HCEC 1CT (cell line): ENCODE data around the gene AFAP1.

Source experiments
- DNase-seq: peaks from one replicate; pipeline ENCODE4 v3.0.0-alpha.2; 2017

The AFAP1 gene

DNA sequence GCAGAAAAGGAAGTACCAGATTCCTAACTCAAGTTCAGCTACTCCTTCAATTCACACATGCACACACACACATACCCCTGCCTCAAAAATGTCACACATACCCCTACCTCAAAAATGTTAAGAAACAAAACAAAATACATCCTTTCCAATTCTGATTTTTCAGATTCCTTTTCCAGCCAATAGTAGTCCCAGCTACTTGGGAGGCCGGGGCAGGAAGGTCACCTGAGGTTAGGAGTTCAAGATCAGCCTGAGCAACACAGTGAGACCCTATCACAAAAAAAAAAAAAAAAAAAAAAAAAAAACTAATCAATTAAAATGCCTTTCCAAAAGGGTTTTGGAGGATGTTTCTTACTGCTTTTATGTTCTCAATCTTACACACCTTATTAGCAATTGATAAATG lies 138.0 kb downstream of the AFAP1 start:
- no peak for DNase-seq

GRCh38 chr4:7801001-7801400 lies 138.7 kb downstream of the AFAP1 start:
- DNase-seq: no peak

- DNase-seq: no peak
Measured at GRCh38 chr4:7800410-7800809, 139.3 kb downstream of the AFAP1 start.

DNA sequence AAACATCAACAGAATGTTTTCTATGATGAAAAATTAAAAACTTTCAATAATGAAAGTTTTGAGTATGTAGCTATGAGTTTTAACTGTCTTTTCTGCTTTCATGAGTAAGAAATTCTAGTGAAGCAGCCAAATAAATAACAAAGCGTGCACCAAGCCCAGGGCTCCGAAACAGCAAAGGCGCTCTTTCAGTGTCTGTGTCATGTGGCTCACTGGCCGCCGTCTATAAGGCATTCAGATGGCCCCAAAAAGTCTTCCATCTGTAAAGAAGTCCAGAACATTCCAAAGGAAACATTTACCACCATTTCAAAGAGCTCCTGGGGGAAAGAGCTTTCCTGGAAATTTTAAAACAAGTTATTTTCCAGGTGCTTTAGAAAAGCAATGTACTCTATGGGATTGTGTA lies 139.9 kb downstream of the AFAP1 start:
- no peak for DNase-seq

- DNase-seq: no peak
Measured at GRCh38 chr4:7799306-7799705, 140.4 kb downstream of the AFAP1 start.

GRCh38 chr4:7798178-7798995 lies 141.3 kb downstream of the AFAP1 start:
- DNase-seq: no peak

GRCh38 chr4:7797330-7797729 lies 142.3 kb downstream of the AFAP1 start:
- no peak for DNase-seq

DNA sequence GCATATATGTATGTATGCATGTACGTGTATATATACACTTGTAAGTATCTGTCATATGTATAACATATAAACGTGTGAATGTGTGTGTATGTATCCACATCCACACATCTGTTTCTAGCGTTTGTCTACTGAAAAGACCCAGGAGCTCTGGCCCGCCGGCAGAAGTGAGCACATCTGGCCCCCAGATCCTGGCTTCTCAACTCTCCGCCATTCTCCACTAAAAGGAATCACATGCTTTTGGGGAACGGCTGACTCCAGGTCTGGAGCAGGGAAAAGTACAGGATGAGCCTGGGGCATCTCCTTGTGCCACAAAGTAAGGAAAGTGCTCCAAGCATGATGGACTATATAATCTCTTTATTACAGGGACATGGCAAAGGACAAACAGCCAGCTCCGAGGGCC lies 143.7 kb downstream of the AFAP1 start:
- no peak for DNase-seq

GRCh38 chr4:7793186-7793585 lies 146.5 kb downstream of the AFAP1 start:
- no peak for DNase-seq

- DNase-seq: no peak
Measured at GRCh38 chr4:7792616-7793015, 147.0 kb downstream of the AFAP1 start.

DNA sequence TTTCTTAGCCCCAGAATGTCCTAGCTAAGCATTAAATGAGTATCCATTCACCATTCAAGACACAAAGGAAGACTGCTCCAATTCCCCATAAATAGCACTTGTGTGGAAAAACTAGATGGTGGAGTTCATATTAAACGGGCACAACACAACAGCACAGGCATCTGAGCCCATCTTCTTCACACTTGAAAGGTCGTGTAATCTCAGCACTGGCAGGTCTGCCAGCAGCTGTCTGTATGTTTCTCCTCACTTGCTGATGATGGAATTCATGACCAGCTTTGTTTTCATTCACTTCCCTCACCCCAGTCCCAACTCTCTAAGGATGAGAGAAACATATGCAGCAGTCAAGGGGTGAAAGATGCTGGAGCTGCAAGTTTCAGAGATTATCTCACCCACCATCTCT lies 148.7 kb downstream of the AFAP1 start:
- no peak for DNase-seq

- no peak for DNase-seq
Measured at GRCh38 chr4:7790023-7790422, 149.6 kb downstream of the AFAP1 start.

GRCh38 chr4:7788694-7789425 lies 150.8 kb downstream of the AFAP1 start:
- DNase-seq: no peak

DNA sequence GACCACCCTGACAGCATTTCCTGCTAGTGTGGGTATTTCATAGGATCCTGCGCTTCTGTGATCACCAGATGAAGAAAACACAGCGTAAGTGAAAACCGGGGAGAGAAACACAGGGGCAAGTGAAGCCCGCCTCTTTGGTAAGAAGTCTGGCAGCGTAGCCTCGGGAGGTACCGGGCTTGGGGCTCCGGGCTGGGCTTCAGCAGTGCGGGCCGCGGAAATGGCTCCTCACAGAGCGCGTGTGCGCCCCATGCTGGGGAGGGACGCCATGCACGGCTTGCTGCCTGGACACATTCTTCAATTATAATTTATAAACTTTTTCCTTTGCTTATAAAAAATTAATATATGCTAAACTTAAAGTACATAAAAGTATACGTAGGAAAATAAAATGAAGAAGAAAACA lies 151.5 kb downstream of the AFAP1 start:
- DNase-seq: no peak

DNA sequence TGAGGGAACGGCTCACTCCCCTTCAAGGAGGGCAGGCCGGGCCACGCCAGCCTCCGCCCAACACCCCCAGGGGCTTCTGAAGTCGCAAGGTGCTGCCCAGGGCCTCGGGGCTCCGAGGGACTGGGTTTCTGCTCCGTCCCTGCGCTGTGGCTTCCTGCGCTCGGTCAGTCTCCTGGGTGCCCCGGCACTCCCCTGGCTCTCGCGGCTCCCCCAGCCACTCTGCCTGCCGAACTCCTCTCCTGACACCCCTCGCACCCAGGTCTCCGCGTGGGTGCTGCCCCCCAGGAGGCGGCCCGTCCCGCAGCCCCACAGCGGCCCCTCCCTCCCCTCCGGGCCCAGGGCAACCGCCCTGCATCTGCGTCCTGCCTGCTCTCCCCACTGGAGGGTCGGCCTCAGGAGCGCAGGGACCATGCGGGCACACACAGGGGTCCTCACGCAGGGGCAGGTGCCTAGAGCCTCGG lies 151.9 kb downstream of the AFAP1 start:
- no peak for DNase-seq

DNA sequence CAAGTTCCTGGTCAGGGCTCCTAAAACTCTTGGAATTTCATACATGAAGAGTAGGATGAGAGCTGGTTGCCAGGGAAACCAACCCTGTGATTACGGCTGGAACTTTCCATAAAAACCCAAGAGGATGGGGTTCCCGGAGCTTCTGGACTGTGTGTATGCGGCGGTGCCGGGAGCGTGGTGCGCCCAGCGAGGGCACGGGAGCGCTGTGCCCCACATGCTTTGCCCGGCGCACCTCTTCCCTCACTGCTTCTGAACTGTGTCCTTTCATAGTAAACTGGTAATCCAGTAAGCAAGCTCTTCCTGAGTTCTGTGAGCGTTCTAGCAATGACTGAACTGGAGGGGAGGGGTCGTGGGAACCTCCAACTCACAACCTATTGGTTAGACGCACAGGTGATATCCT lies 152.6 kb downstream of the AFAP1 start:
- no peak for DNase-seq

GRCh38 chr4:7786517-7786916 lies 153.1 kb downstream of the AFAP1 start:
- DNase-seq: no peak

DNA sequence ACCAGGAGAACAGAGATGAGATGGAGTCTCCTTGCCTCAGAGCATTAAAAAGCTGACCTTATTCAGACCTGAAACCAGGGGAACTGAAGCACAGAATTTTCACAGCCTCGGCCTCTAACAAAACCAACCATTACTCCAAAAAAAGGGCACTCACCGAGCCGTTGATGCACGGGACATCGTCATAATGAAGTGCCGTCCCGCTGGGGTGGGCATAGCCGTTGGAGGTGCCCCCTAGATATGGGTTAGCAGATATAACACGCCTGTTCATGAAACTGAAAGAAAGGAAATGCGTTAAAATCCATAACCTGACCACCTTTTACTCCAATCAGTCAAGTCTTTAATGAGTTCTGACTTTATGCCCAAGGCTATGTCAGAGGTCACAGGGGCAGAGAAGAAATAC lies 153.6 kb downstream of the AFAP1 start:
- no peak for DNase-seq

DNA sequence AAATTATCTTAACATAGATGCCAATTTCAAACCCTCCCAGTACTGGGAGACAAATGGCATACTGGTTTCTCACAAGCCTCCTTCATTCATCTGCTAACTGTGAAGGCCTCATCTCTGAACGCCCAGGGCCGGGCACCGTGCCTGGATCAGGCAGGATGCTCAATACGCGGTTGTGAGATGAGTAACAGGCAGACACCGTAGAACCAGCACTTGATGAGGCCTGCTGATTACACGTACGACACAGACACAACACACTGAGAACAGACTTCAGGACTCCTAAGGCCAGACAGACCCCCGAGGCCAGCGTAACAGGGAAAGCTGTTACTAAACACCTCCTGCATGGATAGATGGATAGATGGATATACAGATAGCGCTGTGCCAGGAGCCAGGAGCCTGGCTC lies 154.6 kb downstream of the AFAP1 start:
- DNase-seq: no peak

DNA sequence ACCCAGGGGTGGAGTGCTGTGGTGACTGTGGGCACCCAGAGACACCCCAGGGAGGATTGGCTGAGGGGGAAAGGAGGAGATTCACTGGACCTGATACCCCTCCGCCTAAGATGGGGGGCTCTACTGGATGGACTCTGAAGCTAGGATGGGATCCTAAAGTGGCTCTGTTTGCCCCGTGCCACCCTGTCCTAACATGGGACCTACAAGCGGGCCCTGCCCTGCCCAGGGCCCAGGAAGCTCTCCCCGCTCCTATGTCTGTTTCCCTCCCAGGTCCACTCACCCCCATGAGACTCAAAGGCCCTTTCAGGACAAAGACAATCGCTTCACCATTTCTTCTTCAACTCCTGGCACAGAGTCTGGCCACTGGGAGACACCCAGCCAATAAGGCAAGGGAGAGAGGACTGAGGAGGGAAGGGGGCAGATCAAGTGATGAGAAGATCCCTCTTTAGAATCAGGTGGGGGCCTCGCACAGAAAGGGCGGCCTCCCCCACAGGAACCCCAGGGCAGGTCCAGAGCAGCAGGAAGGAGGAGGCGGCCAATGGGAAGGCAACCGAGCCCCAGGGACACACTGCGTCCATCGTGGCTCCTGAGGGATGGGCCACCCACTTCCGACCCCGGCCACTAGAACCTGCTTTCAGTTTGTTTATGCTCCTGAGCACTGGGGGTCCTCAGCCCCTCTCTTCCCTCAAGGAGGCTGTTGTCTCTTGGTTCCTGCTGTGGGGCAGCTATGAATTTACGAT lies 155.4 kb downstream of the AFAP1 start:
- no peak for DNase-seq

- no peak for DNase-seq
Measured at GRCh38 chr4:7783541-7783940, 156.1 kb downstream of the AFAP1 start.

- no peak for DNase-seq
Measured at GRCh38 chr4:7782783-7783182, 156.9 kb downstream of the AFAP1 start.

- no peak for DNase-seq
Measured at GRCh38 chr4:7781993-7782392, 157.7 kb downstream of the AFAP1 start.

DNA sequence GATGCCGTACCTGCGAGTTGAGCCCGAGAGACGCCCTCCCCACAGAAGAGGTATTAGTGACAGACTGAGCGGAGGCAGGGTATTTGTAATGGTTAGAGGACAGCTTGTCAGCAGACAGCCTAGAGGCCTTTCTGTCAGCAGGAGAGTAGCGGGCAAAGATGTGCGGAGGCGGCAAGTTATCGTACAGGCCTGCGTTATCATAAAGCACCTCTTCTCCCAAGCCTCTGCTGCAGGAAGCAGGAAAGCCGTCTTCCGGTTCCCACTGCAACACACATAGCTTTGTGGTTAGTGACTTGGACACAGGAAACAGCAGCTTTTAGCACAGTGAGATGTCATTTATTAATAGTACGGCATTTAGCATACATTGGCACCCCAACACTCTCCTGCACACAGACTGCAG lies 158.3 kb downstream of the AFAP1 start:
- DNase-seq: peak; percentile 20
